WTC11 (cell line): ENCODE data around the gene ADAMTS2.

Experiments
- ESRRA ChIP-seq: sonication (generic); formaldehyde crosslinking; IDR thresholded peaks from 2 replicates; pipeline ENCODE4 v1.8.1; 2022; ENCODE audit warnings: mild to moderate bottlenecking, missing genetic modification reagents, borderline replicate concordance
- ETV6 ChIP-seq: sonication (generic); formaldehyde crosslinking; IDR thresholded peaks from 2 replicates; pipeline ENCODE4 v1.8.1; 2022; ENCODE audit warnings: mild to moderate bottlenecking, missing genetic modification reagents
- MAX ChIP-seq: sonication (generic); formaldehyde crosslinking; IDR thresholded peaks from 2 replicates; pipeline ENCODE4 v1.8.0; 2022; ENCODE audit warnings: mild to moderate bottlenecking, missing genetic modification reagents
- RELA ChIP-seq: sonication (generic); formaldehyde crosslinking; IDR thresholded peaks from 2 replicates; pipeline ENCODE4 v1.8.1; 2022; ENCODE audit warnings: missing genetic modification reagents, mild to moderate bottlenecking, borderline replicate concordance
- RORB ChIP-seq: fragments of 250-450 bp; sonication (Bioruptor Pico); IDR thresholded peaks from 2 replicates; pipeline ENCODE4 v1.9.0; 2021; ENCODE audit warnings: mild to moderate bottlenecking
- SP1 ChIP-seq: sonication (generic); formaldehyde crosslinking; conservative IDR thresholded peaks from 2 replicates; pipeline ENCODE4 v1.8.1; 2022; ENCODE audit warnings: missing genetic modification reagents
- ZNF317 ChIP-seq: sonication (generic); formaldehyde crosslinking; IDR thresholded peaks from 2 replicates; pipeline ENCODE4 v1.8.1; 2023; ENCODE audit warnings: low read depth, mild to moderate bottlenecking, moderate library complexity, missing genetic modification reagents, borderline replicate concordance
- TF ChIP-seq, protein P1 (sequence below): sonication (generic); formaldehyde crosslinking; IDR thresholded peaks from 2 replicates; pipeline ENCODE4 v1.8.1; 2023; ENCODE audit warnings: mild to moderate bottlenecking, missing genetic modification reagents, moderate library complexity
- TF ChIP-seq, protein P2 (sequence below): fragments of 200-600 bp; IDR thresholded peaks from 2 replicates; pipeline ENCODE4 v1.8.0; 2022; ENCODE audit warnings: antibody characterized with exemption
- TF ChIP-seq, protein P3 (sequence below): sonication (generic); formaldehyde crosslinking; IDR thresholded peaks from 2 replicates; pipeline ENCODE4 v1.8.0; 2023; ENCODE audit warnings: missing genetic modification reagents

DNA sequence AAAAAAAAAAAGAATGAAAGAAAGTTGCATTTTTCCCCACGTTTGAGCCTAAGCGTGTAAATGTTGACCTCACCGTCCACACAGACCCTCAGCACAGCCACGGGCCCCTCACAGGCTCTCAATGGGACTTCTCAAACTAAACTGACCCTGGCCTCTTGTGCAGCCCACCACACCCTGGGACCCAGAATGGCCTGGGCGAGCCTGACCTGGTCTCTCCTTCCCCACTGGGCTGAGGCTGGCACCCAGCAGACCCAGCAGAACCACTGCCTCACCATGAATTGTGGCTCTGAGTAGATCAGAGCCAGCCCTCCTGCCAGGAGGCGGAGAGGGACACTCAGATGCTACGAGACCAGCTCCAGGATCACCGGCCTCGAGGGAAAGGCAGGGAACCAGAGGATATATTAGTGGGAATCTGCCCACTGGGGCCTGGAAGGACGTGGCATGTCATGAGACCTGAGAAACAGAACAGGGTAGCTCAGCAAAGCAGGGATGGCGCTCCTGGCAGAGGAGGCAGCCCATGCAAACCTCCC, 160.7 kb downstream of the ADAMTS2 start:
- no peak for TF ChIP-seq ZNF317 (CRISPR knock-in tag)
- no peak for TF ChIP-seq SP1 (CRISPR knock-in tag)
- TF ChIP-seq, protein P1, sequence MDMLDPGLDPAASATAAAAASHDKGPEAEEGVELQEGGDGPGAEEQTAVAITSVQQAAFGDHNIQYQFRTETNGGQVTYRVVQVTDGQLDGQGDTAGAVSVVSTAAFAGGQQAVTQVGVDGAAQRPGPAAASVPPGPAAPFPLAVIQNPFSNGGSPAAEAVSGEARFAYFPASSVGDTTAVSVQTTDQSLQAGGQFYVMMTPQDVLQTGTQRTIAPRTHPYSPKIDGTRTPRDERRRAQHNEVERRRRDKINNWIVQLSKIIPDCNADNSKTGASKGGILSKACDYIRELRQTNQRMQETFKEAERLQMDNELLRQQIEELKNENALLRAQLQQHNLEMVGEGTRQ (CRISPR knock-in tag), result no peak
- TF ChIP-seq, protein P2, sequence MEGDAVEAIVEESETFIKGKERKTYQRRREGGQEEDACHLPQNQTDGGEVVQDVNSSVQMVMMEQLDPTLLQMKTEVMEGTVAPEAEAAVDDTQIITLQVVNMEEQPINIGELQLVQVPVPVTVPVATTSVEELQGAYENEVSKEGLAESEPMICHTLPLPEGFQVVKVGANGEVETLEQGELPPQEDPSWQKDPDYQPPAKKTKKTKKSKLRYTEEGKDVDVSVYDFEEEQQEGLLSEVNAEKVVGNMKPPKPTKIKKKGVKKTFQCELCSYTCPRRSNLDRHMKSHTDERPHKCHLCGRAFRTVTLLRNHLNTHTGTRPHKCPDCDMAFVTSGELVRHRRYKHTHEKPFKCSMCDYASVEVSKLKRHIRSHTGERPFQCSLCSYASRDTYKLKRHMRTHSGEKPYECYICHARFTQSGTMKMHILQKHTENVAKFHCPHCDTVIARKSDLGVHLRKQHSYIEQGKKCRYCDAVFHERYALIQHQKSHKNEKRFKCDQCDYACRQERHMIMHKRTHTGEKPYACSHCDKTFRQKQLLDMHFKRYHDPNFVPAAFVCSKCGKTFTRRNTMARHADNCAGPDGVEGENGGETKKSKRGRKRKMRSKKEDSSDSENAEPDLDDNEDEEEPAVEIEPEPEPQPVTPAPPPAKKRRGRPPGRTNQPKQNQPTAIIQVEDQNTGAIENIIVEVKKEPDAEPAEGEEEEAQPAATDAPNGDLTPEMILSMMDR, result no peak
- TF ChIP-seq, protein P3, sequence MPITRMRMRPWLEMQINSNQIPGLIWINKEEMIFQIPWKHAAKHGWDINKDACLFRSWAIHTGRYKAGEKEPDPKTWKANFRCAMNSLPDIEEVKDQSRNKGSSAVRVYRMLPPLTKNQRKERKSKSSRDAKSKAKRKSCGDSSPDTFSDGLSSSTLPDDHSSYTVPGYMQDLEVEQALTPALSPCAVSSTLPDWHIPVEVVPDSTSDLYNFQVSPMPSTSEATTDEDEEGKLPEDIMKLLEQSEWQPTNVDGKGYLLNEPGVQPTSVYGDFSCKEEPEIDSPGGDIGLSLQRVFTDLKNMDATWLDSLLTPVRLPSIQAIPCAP, result no peak
- TF ChIP-seq RORB, result no peak
- TF ChIP-seq MAX (CRISPR knock-in tag), result no peak
- TF ChIP-seq ESRRA (CRISPR knock-in tag), result no peak
- TF ChIP-seq RELA (CRISPR knock-in tag), result no peak
- TF ChIP-seq ETV6 (CRISPR knock-in tag), result no peak
